Measurements from ENCODE around the gene USP46. TPM values are rescaled to one million over a fixed set of nuclear protein-coding genes. Genes with fewer than 3 reads are reported as not detected.

Gene USP46
- total RNA-seq, 2 experiments from 2014 or later: 2.8 TPM

GRCh38 chr4:52693492-52693891 lies 34.4 kb upstream of the USP46 start:
- peaks cover 16% of the 10 kb centered on the region for H3K9me3 Mint-ChIP-seq
- DNase-seq (no peak), ATAC-seq (no peak)
- H3K4me3 Mint-ChIP-seq: no peak overlapping the region
- H3K36me3 Mint-ChIP-seq (ENCODE audit: low read depth): peaks cover 3% of the 10 kb centered on the region
- peaks cover 11% of the 10 kb centered on the region for H3K27me3 Mint-ChIP-seq
- POLR2A ChIA-PET: interaction anchor here (1.3 kb wide), 1 partner anchor 19 kb away, joined by 4 read pairs; no protein-coding TSS in a partner anchor
- TF ChIP-seq, protein P1, sequence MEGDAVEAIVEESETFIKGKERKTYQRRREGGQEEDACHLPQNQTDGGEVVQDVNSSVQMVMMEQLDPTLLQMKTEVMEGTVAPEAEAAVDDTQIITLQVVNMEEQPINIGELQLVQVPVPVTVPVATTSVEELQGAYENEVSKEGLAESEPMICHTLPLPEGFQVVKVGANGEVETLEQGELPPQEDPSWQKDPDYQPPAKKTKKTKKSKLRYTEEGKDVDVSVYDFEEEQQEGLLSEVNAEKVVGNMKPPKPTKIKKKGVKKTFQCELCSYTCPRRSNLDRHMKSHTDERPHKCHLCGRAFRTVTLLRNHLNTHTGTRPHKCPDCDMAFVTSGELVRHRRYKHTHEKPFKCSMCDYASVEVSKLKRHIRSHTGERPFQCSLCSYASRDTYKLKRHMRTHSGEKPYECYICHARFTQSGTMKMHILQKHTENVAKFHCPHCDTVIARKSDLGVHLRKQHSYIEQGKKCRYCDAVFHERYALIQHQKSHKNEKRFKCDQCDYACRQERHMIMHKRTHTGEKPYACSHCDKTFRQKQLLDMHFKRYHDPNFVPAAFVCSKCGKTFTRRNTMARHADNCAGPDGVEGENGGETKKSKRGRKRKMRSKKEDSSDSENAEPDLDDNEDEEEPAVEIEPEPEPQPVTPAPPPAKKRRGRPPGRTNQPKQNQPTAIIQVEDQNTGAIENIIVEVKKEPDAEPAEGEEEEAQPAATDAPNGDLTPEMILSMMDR (IDR thresholded peaks at IDR 0.05): no peak
- no peak overlapping the region for H3K27ac Mint-ChIP-seq
- intact Hi-C loops (cut with micrococcal nuclease): no loop called here
- CTCF ChIA-PET: interaction anchor here (0.9 kb wide), 1 partner anchor 26 kb away, joined by 3 read pairs; no protein-coding TSS in a partner anchor
- no peaks in the 10 kb centered on the region for H3K4me1 Mint-ChIP-seq (ENCODE audit: low read depth)

GRCh38 chr4:52689096-52689495 lies 30.0 kb upstream of the USP46 start:
- intact Hi-C loops (cut with micrococcal nuclease): no loop called here
- POLR2A ChIA-PET: no interaction called here
- H3K9me3 Mint-ChIP-seq: peaks cover 10% of the 10 kb centered on the region
- DNase-seq: no peak
- no peaks in the 10 kb centered on the region for H3K4me1 Mint-ChIP-seq (ENCODE audit: low read depth)
- CTCF ChIA-PET: no interaction called here
- H3K4me3 Mint-ChIP-seq: no peak overlapping the region
- ATAC-seq: no peak
- H3K27me3 Mint-ChIP-seq: peaks cover 13% of the 10 kb centered on the region
- no peak overlapping the region for H3K27ac Mint-ChIP-seq
- TF ChIP-seq, protein P1 (IDR thresholded peaks at IDR 0.05): no peak
- H3K36me3 Mint-ChIP-seq (ENCODE audit: low read depth): peaks cover 3% of the 10 kb centered on the region

DNA sequence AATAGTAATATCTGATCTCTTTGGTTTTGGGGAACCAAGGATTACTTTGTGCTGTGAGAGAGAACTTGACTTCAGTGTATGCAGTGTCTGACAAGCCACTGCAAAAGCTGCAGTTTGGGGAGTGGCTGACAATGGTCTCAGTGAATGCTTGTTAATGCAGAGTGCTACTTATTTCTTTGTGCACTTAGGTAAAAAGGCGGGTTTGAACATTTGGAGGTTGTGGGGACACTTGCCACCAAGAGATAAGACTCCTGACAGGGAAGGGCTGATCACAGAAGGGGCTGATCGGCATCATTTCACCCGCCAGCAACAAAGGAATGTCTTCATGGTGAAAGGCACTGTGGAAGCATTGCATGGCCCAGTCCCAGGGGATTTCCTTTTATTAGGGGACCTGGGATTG lies 28.6 kb upstream of the USP46 start:
- H3K27me3 Mint-ChIP-seq: peaks cover 10% of the 10 kb centered on the region
- ChIA-PET CTCF (no interaction called here), POLR2A (interaction anchor here (0.8 kb wide), 1 partner anchor 24 kb away, joined by 3 read pairs; no protein-coding TSS in a partner anchor)
- ATAC-seq (no peak), DNase-seq (no peak)
- no peaks in the 10 kb centered on the region for H3K9me3 Mint-ChIP-seq
- no peak overlapping the region for H3K27ac Mint-ChIP-seq
- intact Hi-C loops (cut with micrococcal nuclease): no loop called here
- H3K36me3 Mint-ChIP-seq (ENCODE audit: low read depth): no peaks in the 10 kb centered on the region
- H3K4me3 Mint-ChIP-seq: no peak overlapping the region
- H3K4me1 Mint-ChIP-seq (ENCODE audit: low read depth): no peaks in the 10 kb centered on the region
- TF ChIP-seq, protein P1 (IDR thresholded peaks at IDR 0.05): no peak

DNA sequence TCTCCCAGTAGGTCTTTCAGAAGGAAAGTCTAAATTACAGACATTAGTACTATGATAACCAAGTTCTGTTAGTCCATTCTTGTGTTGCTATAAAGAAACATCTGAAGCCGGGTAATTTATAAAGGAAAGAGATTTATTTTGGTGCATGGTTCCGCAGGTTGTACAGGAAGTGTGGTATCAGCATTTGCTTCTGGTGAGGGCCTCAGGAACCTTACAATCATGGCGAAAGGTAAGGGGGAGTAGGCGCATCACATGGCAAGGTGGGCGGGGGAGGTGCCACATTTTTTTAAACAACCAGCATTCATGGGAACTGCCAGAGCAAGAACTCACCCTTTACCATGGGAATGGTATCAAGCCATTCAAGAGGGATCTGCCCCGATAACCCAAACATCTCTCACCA lies 26.2 kb upstream of the USP46 start:
- POLR2A ChIA-PET: interaction anchor here (1.1 kb wide), 1 partner anchor 21 kb away, joined by 3 read pairs; no protein-coding TSS in a partner anchor
- H3K36me3 Mint-ChIP-seq (ENCODE audit: low read depth): no peaks in the 10 kb centered on the region

GRCh38 chr4:52684896-52685295 lies 25.8 kb upstream of the USP46 start:
- ChIA-PET CTCF (interaction anchor here (1.4 to 1.5 kb wide), 2 partner anchors 9 to 92 kb away, joined by 3 to 4 read pairs; no protein-coding TSS in a partner anchor), POLR2A (interaction anchor here (1.1 kb wide), 1 partner anchor 21 kb away, joined by 3 read pairs; no protein-coding TSS in a partner anchor)
- intact Hi-C loops (cut with micrococcal nuclease): no loop called here
- Mint-ChIP-seq H3K27ac (no peak overlapping the region), H3K4me3 (no peak overlapping the region), H3K4me1 (ENCODE audit: low read depth) (no peaks in the 10 kb centered on the region), H3K9me3 (no peaks in the 10 kb centered on the region), H3K36me3 (ENCODE audit: low read depth) (no peaks in the 10 kb centered on the region), H3K27me3 (peaks cover 11% of the 10 kb centered on the region)
- TF ChIP-seq, protein P1 (IDR thresholded peaks at IDR 0.05): no peak
- ATAC-seq (no peak), DNase-seq (no peak)

More for the DNA sequence above, 26.2 kb upstream of the USP46 start:
- CTCF ChIA-PET: interaction anchor here (1.4 to 1.5 kb wide), 2 partner anchors 10 to 92 kb away, joined by 3 to 4 read pairs; no protein-coding TSS in a partner anchor
- Mint-ChIP-seq H3K27ac (no peak overlapping the region), H3K4me1 (ENCODE audit: low read depth) (no peaks in the 10 kb centered on the region), H3K4me3 (no peak overlapping the region), H3K9me3 (no peaks in the 10 kb centered on the region), H3K27me3 (peaks cover 11% of the 10 kb centered on the region)
- intact Hi-C loops (cut with micrococcal nuclease): no loop called here
- ATAC-seq (no peak), DNase-seq (no peak)
- TF ChIP-seq, protein P1 (IDR thresholded peaks at IDR 0.05): no peak

All from activated CD8-positive, alpha-beta T cell treated with anti-CD3 and anti-CD28 coated beads for 36 hours (primary cell).